GM19468 (cell line): Measurements from ENCODE around the gene MYO16.
"Not testable (repeated sequence)": the region's sequence is repeated elsewhere in the genome, so short reads cannot be mapped to it uniquely, and the experiment has no call there.

Source experiments
- ATAC-seq: cut with Tn5 transposase; IDR thresholded peaks from one replicate; pipeline ENCODE4 v1.9.1; 2021; ENCODE audit warnings: mild to moderate bottlenecking, moderate library complexity, moderate number of reproducible peaks; ENCODE audit not compliant: unreplicated experiment; ENCODE audit errors: extremely low read depth

Gene MYO16

DNA sequence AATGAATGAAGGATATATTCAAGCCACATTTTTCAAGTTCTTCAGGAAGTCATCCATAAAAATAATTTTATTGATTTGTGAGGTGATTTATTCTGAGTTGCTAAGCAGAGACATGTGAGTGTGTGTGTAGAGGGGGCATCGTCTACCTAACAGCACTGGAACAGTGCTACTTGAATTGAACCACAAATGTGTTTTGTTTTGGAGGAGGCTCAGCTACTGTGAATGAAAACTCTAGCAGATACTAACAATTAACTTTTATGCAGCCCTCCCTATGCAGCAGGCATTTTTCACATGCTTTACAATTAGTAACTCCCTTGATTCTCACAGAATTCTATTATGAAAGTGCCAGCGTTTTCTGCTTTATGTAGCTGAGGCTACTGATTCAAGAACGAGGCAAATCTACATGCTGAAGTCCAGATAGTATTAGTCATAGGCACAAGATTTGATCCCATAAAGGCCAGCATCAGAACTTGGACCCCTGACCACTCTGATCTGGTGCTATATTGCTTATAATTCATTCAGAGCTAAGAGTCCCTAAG lies 103.7 kb downstream of the MYO16 start:
- ATAC-seq, result no peak

DNA sequence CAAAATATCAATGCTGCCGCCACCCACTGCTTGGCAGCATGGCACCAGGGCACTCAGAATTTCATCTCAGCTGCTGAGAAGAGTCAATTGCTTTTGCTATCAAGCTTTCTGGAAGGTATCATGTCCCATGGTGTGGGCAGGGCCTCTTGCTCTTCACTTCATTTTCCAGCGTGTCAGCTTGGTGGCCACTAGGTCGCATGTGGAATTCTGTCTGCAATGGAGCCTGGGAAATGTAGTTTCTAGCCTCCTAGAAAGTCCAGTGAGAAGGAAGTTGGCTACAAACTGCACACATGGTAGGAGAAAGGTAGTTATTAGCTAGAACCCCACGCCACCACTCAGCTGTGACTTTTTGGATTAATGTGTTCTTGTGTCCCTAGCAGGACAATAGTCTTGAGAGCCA lies 105.3 kb downstream of the MYO16 start:
- no peak for ATAC-seq

DNA sequence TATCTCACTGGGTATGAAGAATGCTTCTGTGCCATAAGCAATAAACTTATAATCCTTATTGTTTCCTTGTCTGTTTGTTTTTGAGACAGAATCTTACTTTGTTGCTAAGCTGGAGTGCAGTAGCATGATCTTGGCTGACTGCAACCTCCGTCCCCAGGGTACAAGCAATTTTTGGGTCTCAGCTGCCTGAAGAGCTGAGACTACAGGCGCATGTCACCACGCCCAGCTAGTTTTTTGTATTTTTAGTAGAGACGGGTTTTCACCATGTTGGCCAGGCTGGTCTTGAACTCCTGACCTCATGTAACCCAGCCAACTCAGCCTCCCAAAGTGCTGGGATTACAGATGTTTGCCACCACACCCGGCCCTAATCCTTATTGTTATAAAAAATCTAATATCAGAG lies 112.5 kb downstream of the MYO16 start:
- no peak for ATAC-seq

DNA sequence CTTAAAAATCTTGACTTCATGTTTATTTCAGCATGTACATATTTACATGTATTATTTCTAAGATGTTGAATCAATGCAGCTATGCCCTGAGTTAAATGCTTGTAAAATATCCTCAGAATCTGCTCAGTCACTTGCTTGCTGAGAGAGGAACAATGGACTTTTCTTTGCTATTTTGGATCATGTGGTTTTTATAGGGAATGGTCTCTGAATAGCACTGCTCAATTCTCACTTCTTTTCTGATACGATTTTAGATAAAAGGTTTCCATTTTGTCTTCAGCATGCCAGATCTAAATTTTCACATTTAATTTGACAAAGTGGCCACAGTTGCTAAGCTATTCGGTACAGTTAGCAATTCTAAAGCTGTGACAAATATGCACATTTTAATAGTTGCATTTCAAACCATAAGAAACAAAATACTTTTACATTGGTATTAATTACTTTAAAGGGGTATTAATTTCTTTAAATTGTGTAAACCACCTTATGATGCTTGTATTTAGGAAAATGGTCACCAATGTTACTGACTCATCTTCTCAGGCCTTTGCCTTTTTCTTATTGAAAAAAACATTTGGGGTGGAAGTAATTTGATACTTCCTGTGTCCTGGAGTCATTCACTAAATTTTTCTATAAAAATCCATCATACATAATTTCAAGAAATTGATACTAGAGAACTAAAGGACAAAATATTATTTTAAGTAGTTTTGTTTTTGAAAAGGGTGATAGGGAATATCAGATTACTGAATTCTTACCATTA lies 113.5 kb downstream of the MYO16 start:
- no peak for ATAC-seq

DNA sequence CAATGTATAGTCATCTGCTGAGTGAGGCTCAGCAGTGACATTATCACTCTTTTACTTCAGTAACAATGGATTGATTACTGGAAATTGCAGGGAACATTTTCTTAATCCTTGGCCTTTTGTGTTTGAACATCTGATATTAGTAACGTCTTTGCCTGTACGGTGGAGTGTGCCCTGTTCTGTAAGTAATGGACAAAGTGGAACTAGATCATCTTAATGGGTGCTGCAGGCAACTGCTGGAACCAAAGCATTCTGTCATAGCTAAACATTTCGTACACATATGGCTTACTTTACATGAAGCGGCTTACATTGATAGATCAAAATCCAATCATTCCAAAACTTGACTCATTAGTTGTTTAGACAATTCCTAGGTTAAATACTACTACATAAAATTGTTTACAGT lies 114.1 kb downstream of the MYO16 start:
- ATAC-seq, result no peak

DNA sequence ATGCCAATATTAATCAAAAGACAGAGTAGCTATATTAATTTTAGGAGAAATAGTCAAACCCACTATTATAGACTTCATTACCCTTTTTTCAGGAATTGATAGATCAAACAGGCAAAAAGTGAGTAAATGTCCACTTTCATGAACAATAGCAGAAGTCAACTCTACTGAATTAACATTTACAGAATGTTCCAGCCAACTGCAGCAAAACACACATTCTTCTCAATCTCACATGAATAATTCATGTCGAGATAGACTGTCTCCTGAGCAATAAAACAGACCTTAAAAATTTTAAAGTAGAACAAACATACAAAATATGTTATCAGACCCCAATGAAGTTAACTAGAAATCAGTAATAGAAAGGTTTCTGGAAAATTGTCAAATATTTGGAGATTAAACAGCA lies 118.4 kb downstream of the MYO16 start:
- ATAC-seq, result no peak

DNA sequence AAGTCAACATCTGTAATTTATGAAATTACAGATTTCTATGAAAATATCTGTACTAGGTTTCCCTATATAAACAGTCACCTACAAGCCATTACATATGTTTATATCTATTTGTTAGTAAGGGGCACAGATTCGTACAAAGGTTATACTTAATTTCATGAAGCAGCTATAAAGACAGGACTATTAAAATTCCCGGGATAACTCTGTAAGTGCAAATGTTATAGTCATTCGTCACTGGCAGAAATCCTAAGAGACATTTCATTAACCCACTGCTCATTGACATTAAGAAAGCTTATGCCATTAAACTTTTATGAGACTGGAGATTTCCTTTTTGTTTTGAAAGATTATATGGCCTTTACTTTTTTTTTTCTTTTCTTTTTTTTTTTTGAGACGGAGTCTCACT lies 122.9 kb downstream of the MYO16 start:
- no peak for ATAC-seq

DNA sequence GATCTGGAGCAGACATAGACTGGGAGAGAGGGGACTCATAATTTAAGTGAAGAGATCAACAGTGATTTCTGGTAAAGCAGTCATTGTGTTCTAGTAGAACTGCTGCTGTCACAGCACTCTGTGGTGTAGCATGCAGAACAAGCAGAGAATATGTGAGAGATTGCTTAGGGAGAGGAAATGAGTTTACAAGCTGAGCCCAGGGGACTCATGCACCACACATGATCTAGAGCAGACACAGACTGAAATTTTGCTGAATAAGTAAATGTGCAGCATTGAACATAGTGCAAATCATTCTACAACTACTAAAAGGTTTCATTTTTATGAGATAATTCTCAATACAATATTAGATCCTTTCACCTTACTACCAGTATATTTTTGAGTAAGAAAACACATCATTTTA lies 125.7 kb downstream of the MYO16 start:
- no peak for ATAC-seq

DNA sequence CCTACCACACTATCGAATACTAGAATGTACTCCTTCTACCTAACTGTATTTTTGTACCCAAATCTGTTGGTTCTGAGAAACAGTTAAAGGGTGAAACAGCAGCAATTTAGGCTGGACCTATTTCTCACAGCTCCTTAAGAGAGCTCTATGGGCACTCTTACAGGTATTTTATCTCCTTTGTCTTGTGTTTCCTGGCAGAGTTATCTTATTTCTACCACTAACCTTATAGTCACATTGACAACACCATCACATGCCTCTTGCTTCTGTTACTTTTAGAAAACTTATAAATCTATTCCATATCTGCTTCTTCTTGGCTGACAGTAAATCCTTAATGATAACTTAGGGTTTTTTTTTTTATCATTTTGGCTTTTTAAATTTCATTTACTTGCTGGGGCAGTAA lies 130.7 kb downstream of the MYO16 start:
- ATAC-seq, result no peak

DNA sequence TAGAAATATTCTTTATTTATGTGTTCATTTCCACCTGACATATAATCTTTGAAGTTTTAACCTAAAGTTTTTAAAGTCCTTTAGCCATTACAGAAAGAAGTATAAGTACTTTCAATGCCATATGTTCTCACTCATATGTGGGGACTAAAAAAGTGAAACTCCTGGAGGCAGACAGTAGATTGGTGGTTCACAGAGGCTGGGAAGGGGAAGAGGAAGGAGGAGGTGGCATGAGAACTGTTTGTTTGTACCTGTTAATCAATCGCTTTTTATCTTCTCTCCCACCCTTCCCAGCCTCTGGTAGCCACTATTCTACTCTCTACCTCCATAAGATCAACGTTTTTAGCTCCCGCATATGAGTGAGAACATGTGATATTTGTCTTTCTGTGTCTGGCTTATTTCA lies 131.1 kb downstream of the MYO16 start:
- ATAC-seq, result no peak

DNA sequence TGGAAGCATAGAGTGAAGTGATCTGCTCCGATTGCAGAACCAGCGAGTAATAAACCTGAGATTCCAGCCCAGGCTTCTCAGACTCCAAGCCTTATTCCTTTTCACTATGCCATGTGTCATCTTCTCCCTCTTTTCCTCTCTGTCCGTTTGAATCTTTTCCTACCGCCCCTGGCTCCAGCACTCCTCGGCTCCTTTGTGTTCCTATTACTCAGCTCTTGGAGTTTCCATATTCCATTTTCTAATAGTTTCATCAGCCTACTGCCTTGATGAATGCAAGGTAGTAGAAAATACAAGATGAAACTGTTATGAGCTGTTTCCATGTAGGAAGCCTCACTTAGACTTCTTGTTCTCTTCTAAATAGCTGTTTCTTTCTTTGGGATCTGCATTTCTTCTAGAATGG lies 138.6 kb downstream of the MYO16 start:
- no peak for ATAC-seq

DNA sequence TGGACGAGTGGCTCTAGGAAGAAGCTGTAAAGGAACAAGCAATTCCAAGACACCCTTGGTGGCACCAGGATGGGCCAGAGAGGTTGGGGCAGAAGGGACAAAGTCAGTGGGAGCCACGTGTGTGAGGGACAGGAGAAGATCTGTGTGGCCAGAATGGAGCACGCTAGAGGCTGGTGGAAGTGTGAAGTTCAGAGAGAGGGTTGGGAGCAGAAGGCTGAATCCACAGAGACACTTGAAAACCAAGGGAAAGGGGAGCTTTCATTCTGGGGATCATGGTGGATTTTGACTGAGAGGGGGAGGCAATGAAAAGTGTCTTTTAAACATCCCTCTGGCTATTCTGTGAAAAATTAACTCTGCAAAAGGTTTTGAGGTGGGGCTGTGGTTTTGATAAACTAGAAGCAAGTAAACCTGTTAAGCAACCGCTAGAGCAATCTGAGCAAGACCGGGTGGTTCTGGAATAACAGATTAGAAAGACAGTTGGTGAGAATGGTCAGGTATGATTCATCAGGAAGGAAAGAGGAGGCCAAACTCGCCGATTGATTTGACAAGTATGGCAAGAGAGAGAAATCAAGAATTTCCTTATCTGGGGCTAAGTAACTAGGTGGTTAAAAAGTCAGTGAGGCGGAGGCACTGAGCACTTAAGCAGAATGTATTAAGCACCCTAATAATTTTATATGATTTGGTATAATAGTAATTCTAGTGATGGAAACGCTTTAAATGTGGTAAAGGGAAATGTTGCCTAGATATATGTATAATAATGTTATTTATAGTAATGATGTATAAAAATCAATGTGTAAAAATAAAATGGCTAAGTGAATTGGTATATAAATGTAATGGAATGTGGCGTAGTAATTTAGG lies 140.0 kb downstream of the MYO16 start:
- ATAC-seq, result no peak

DNA sequence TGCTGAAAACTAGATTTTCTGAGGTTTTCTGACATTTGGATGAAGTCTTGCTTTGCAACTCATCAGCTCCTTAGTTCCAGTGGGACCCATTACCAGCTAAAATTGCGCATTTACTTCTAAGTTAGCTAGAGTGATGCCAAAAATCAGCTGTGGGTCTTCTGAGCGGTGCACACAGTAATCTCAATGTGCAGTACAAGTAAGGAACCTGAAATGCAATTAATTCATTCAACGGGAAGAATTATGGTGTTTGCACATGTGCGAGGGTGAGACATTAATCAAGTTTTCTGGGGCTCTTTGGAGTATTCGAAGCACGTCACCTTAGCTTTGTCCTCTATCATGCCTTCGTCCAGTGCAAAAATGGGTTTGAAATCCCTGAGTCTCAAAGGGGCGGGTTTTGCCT lies 146.2 kb downstream of the MYO16 start:
- no peak for ATAC-seq

DNA sequence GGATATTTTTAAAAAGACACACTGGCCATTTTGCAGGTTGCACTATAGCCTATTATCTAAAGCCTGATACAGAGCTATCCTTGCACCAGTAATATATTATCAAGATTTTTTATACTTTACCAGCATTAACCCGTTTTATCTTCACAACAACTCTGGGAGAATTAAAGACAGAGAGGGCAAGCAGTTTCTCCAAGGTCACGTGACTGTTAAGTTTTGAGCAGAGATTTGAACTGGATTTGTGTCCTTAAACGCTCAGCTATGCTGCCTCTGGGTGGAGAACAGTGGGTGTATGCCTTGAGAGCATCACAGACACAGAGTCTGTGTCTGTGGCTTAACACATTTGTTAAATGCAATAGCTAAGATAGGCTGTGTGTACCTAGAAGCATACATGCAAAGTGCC lies 147.2 kb downstream of the MYO16 start:
- no peak for ATAC-seq

DNA sequence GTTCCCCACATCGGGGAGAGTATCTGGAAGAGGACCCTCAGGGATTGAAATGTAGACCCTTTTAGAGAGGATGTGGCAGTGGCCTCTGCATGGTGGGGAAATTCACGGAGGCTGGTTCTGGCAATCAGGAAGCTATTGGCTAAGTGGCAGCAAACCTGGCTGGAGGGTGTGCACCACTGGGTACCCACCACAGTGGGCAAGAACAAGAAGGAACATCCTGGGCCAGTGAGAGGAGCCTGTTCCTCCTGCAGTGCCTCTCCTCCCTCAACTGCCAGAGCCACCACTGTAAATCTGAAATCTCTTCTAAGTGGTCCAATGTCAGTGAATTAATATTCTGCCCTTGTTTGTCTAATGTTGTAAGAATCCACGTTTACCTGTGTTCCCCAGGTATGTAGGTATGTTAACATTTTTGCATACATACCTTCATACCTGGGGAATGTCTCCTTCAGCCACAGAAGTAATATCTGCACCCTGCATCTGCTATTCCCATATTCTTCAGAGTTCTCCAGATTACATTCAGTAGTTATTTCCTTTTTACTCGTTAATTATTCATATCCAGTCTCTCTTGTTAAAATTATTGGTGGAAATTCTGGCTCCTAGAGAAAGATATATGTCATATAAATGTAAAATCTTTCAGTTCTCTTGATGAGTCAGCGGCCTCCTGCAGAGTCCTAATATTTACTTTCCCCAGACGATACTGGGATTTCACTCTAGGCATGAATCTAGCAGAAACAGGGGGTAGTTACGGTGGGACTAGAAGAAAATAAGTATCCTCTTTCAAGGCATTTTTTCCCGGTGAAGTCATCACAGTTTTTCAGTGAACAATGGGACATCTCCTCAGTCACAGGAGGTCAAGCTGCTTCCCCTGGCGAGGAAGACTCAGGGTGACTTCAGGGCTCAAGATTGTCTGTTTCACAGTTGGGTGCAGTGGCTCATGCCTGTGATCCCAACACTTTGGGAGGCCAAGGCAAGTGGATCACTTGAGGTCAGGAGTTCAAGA lies 148.3 kb downstream of the MYO16 start:
- ATAC-seq, result no peak

DNA sequence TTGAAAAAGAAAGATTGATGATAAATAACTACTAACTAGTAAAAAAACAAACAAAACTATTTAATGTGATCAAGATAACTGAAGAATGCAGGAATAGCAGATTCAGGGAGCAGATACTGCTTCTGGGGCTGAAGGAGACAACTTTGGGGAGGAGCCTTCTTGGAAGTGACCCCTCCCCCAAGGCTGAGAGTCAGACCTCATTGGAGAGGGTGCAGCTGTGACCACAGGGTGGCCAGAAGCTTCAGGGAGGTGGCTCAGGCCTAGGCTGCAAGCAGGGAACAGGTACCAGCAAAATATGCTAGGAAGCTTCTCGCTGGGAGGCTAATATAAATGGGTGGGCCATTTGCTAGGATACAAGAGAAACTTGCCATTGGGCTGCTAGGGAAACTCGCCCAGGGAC lies 149.9 kb downstream of the MYO16 start:
- no peak for ATAC-seq

DNA sequence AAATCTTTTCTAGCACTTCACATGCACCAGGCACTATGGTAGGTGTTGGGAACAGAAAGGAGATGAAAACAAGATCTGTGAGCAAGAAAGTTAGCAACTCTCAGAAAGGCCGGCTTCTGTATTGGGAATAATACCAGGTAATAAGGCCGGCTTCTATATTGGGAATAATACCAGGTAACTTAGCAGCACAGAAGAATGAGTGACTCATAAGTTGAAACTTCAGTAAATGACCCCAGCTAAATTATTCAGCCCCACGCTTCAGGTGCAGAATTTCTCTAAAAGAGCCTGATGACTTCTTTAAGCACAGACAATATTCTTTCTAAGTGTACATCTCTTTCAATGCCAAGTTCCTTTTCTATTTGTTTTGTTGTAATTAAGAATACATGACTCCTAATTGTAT lies 151.3 kb downstream of the MYO16 start:
- no peak for ATAC-seq

DNA sequence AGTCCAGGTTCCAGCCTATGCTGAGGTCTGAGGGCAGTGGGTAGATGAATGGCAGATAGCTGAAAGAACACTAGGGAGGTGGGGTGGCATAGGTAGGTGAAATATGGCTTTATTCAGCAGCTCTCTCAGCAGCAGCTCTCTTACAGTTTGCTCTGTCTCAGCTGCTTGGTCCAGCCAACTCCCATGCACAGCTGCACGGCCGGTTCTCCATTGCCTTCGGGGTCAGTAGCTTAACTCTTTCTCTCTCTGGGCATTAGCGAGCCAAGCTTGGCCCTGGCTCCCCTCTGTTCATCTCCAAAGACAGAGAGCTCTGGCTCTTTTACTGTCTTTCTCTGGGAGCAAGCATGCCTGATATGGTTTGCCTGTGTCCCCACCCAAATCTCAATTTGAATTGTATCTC lies 151.9 kb downstream of the MYO16 start:
- ATAC-seq, result no peak

DNA sequence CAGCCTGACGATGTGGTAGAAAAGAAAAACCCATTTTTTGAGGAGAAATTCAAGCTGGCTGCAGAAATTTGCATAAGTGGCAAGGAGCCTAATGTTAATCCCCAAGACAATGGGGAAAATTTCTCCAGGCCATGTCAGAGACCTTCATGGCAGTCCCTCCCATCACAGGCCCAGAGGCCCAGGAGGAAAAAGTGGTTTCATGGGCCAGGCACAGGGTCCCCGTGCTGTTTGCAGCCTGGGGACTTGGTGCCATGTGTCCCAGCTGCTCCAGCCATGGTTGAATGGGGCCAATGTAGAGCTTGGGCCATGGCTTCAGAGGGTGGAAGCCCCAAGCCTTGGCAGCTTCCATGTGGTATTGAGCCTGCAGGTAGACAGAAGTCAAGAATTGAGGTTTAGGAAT lies 153.1 kb downstream of the MYO16 start:
- ATAC-seq, result not testable (repeated sequence)

DNA sequence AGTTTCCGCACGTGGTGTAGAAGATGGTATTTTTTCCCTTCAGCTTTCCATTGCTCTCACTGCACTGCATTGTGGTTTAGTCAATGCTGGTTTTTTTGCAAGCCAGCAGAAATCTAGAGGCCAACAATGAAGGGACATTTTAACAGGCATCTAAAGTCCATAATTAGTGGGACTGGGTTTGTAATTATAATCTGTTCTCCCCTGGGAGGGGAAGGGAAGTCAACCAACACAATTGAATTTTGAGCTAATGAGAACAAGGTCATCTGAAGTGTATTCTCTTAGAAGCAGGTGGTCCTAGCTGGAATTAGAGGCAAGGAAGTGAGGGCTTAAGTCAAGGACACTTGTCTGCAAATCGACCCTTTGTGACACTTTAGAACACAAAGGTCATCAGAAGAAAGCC lies 156.4 kb downstream of the MYO16 start:
- ATAC-seq, result no peak
